GM18502 (cell line): ENCODE results near the gene DOCK6.

Experiments used
- ATAC-seq: cut with Tn5 transposase; IDR thresholded peaks from one replicate; pipeline ENCODE4 v1.9.1; 2021; ENCODE audit warnings: mild to moderate bottlenecking; ENCODE audit not compliant: unreplicated experiment, poor library complexity

DOCK6 gene

GRCh38 chr19:11226716-11227166, 35.6 kb downstream of the DOCK6 start:
- no peak for ATAC-seq

GRCh38 chr19:11225815-11226214, 36.5 kb downstream of the DOCK6 start:
- no peak for ATAC-seq

GRCh38 chr19:11225172-11225571, 37.2 kb downstream of the DOCK6 start:
- ATAC-seq: no peak

- ATAC-seq: no peak
Measured at GRCh38 chr19:11224429-11224828, 37.9 kb downstream of the DOCK6 start.

- no peak for ATAC-seq
Measured at GRCh38 chr19:11223200-11223599, 39.1 kb downstream of the DOCK6 start.

GRCh38 chr19:11221082-11221598, 41.2 kb downstream of the DOCK6 start:
- ATAC-seq: no peak

- no peak for ATAC-seq
Measured at GRCh38 chr19:11214387-11214786, 47.9 kb downstream of the DOCK6 start.

GRCh38 chr19:11210656-11210928, 51.7 kb downstream of the DOCK6 start:
- ATAC-seq: no peak

GRCh38 chr19:11209839-11210655, 52.3 kb downstream of the DOCK6 start:
- ATAC-seq: no peak

- no peak for ATAC-seq
Measured at GRCh38 chr19:11208561-11209471, 53.5 kb downstream of the DOCK6 start.

GRCh38 chr19:11205939-11206570, 56.3 kb downstream of the DOCK6 start:
- no peak for ATAC-seq

- no peak for ATAC-seq
Measured at GRCh38 chr19:11204943-11205349, 57.4 kb downstream of the DOCK6 start.

GRCh38 chr19:11204076-11204602, 58.2 kb downstream of the DOCK6 start:
- ATAC-seq: no peak

- no peak for ATAC-seq
Measured at GRCh38 chr19:11203194-11204075, 58.9 kb downstream of the DOCK6 start.

- ATAC-seq: no peak
Measured at GRCh38 chr19:11202488-11203193, 59.7 kb downstream of the DOCK6 start.

GRCh38 chr19:11201791-11202190, 60.5 kb downstream of the DOCK6 start:
- no peak for ATAC-seq

GRCh38 chr19:11200931-11201330, 61.4 kb downstream of the DOCK6 start:
- no peak for ATAC-seq

GRCh38 chr19:11200015-11200574, 62.2 kb downstream of the DOCK6 start:
- no peak for ATAC-seq

- no peak for ATAC-seq
Measured at GRCh38 chr19:11199517-11199916, 62.8 kb downstream of the DOCK6 start.
